GM12872 (cell line): Measurements from ENCODE around the gene ZNF302.

ENCODE experiments used
- CTCF ChIP-seq: IDR thresholded peaks from 3 replicates; pipeline ENCODE4 v1.5.1; 2011; ENCODE audit warnings: low read depth, mild to moderate bottlenecking, low read length, moderate library complexity; ENCODE audit not compliant: insufficient read depth

Gene ZNF302

GRCh38 chr19:34666200-34666957, 11.1 kb upstream of the ZNF302 start:
- no peak for TF ChIP-seq CTCF

GRCh38 chr19:34666958-34667265, 10.6 kb upstream of the ZNF302 start:
- no peak for TF ChIP-seq CTCF

GRCh38 chr19:34667349-34668076, 10.0 kb upstream of the ZNF302 start:
- no peak for TF ChIP-seq CTCF

- TF ChIP-seq CTCF: no peak
These were observed 8.2 kb upstream of the ZNF302 start for GRCh38 chr19:34669305-34669704.

- TF ChIP-seq CTCF: no peak
These were observed 5.5 kb upstream of the ZNF302 start for GRCh38 chr19:34671972-34672371.

GRCh38 chr19:34673590-34673989, 3.9 kb upstream of the ZNF302 start:
- no peak for TF ChIP-seq CTCF

- TF ChIP-seq CTCF: no peak
These were observed 2.2 kb upstream of the ZNF302 start for GRCh38 chr19:34675250-34675649.
